Colonic mucosa (tissue), 4 donors: Measurements from ENCODE around the gene ACAA1. TPM values are rescaled to one million over a fixed set of nuclear protein-coding genes. Genes with fewer than 3 reads are reported as not detected.
A peak's percentile ranks its signal among the peaks of the same experiment; 100 is the strongest.

ENCODE experiments used
- DNase-seq: peaks from one replicate; pipeline ENCODE4 v3.0.0-alpha.2; 2020
- H3K27ac ChIP-seq: fragments of 200-600 bp; one replicate; pipeline ENCODE4 v1.8.0; 2021
- H3K27me3 ChIP-seq: fragments of 200-600 bp; one replicate; pipeline ENCODE4 v1.8.0; 2021
- H3K36me3 ChIP-seq: fragments of 200-600 bp; one replicate; pipeline ENCODE4 v1.8.0; 2021
- H3K4me1 ChIP-seq: fragments of 200-600 bp; one replicate; pipeline ENCODE4 v1.8.0; 2021; ENCODE audit warnings: mild to moderate bottlenecking
- H3K4me3 ChIP-seq: fragments of 200-600 bp; one replicate; pipeline ENCODE4 v1.8.0; 2021
- H3K9ac ChIP-seq, 2 donors: one replicate each; pipeline ENCODE4 v1.7.0; 2013; ENCODE audit warnings: control low read depth in 2 of 2, low read depth in 2 of 2, low read length in 2 of 2
- H3K9me3 ChIP-seq: fragments of 200-600 bp; one replicate; pipeline ENCODE4 v1.8.0; 2021
- CTCF ChIP-seq: fragments of 200-600 bp; IDR thresholded peaks from one replicate; pipeline ENCODE4 v1.8.0; 2022; ENCODE audit warnings: antibody characterized with exemption, mild to moderate bottlenecking
- intact Hi-C: fragments of 100-400 bp; cut with DNase I; formaldehyde crosslinking; loops from one replicate; pipeline ENCODE4 v1.14.1; 2022
- total RNA-seq, 2 donors: library from RNA; stranded (reverse); fragmentation: NEBNext Ultra II Directional in 1 of 2; extraction: Animal tissue kit (Norgen Biotek cat#: 25700) in 1 of 2; gene quantifications; one replicate each; pipeline ENCODE4 v1.2.1, GENCODE V29; 2021
- donor health status: healthy.
- donor health status: DM: no; HTN: no; CAD: no.
- donor health status: DM: no; HTN: no; CAD: no.

The ACAA1 gene
- total RNA-seq, 2 donors from 2014 or later = 135 to 167 TPM

- no peak for TF ChIP-seq CTCF
- H3K4me1 ChIP-seq = no peaks in the 10 kb centered on the region
- H3K9me3 ChIP-seq = no peaks in the 10 kb centered on the region
- no peak overlapping the region for H3K27ac ChIP-seq
- intact Hi-C loops = no loop called here
- H3K9ac ChIP-seq = no peak overlapping the region
- H3K4me3 ChIP-seq = no peak overlapping the region
- H3K27me3 ChIP-seq = no peaks in the 10 kb centered on the region
- no peaks in the 10 kb centered on the region for H3K36me3 ChIP-seq
- no peak for DNase-seq
Measured at GRCh38 chr3:38157117-38157516, 20.2 kb upstream of the ACAA1 start.

- no peaks in the 10 kb centered on the region for H3K4me1 ChIP-seq
- no peak overlapping the region for H3K27ac ChIP-seq
- no peak for DNase-seq
- no peak for TF ChIP-seq CTCF
- no peaks in the 10 kb centered on the region for H3K27me3 ChIP-seq
- intact Hi-C loops = no loop called here
- no peak overlapping the region for H3K4me3 ChIP-seq
- no peaks in the 10 kb centered on the region for H3K36me3 ChIP-seq
- H3K9ac ChIP-seq = no peak overlapping the region
- no peaks in the 10 kb centered on the region for H3K9me3 ChIP-seq
Measured at GRCh38 chr3:38155825-38156224, 18.9 kb upstream of the ACAA1 start.

- no peaks in the 10 kb centered on the region for H3K27me3 ChIP-seq
- intact Hi-C loops = no loop called here
- no peak for TF ChIP-seq CTCF
- H3K4me1 ChIP-seq = no peaks in the 10 kb centered on the region
- H3K4me3 ChIP-seq = no peak overlapping the region
- H3K9me3 ChIP-seq = no peaks in the 10 kb centered on the region
- no peak overlapping the region for H3K27ac ChIP-seq
- no peak overlapping the region for H3K9ac ChIP-seq
- H3K36me3 ChIP-seq = no peaks in the 10 kb centered on the region
- peak; percentile 63 for DNase-seq
Measured at GRCh38 chr3:38154625-38155255, 17.8 kb upstream of the ACAA1 start.

GRCh38 chr3:38154033-38154494 lies 17.1 kb upstream of the ACAA1 start:
- Histone ChIP-seq H3K4me3 (no peak overlapping the region), H3K4me1 (no peaks in the 10 kb centered on the region), H3K36me3 (no peaks in the 10 kb centered on the region), H3K9me3 (no peaks in the 10 kb centered on the region), H3K27ac (no peak overlapping the region), H3K9ac (no peak overlapping the region), H3K27me3 (no peaks in the 10 kb centered on the region)
- TF ChIP-seq CTCF = no peak
- intact Hi-C loops = no loop called here
- no peak for DNase-seq

- no peak for DNase-seq
- Histone ChIP-seq H3K27me3 (no peaks in the 10 kb centered on the region), H3K4me3 (no peak overlapping the region), H3K36me3 (no peaks in the 10 kb centered on the region), H3K27ac (no peak overlapping the region), H3K9ac (no peak overlapping the region), H3K4me1 (no peaks in the 10 kb centered on the region), H3K9me3 (no peaks in the 10 kb centered on the region)
- no peak for TF ChIP-seq CTCF
- intact Hi-C loops = no loop called here
Measured at GRCh38 chr3:38153221-38153620, 16.3 kb upstream of the ACAA1 start.
